PFSK-1 (cell line): Measurements from ENCODE around the gene ERVK3-1.

ENCODE experiments used
- POLR2AphosphoS5 ChIP-seq: IDR thresholded peaks from 2 replicates; pipeline ENCODE4 v1.6.1; 2012; ENCODE audit warnings: low read depth, mild to moderate bottlenecking, control low read depth, low read length, moderate library complexity
- REST ChIP-seq, 2 experiments: IDR thresholded peaks; 2 replicates each; pipeline versions ENCODE4 v1.6.1 to v1.8.0; 2011 to 2012; ENCODE audit warnings: low read depth in 2 of 2, low read length in 2 of 2, control low read depth in 1 of 2, inconsistent platforms in 1 of 2, mild to moderate bottlenecking in 1 of 2, moderate library complexity in 1 of 2; ENCODE audit not compliant: insufficient read depth in 1 of 2
- TAF1 ChIP-seq: IDR thresholded peaks from 2 replicates; pipeline ENCODE4 v1.6.1; 2012; ENCODE audit warnings: low read length, control low read depth, borderline replicate concordance; ENCODE audit not compliant: insufficient read depth

GRCh38 chr19:58351990-58352755, 47.0 kb downstream of the ERVK3-1 start:
- TF ChIP-seq POLR2AphosphoS5 = no peak
- TF ChIP-seq TAF1 = no peak
- no peak for TF ChIP-seq REST (IDR thresholded peaks at IDR 0.05; ENCODE audit: insufficient read depth in 1 of 2, low read depth in 2 of 2, low read length in 2 of 2)
